ENCODE data around the gene ACKR4.

Gene ACKR4

GRCh38 chr3:132642539-132642847, 45.4 kb downstream of the ACKR4 start:
- no peak for DNase-seq

- no peak for DNase-seq
These were observed 46.3 kb downstream of the ACKR4 start for GRCh38 chr3:132643366-132643765.

- no peak for DNase-seq
These were observed 48.0 kb downstream of the ACKR4 start for GRCh38 chr3:132645058-132645457.

GRCh38 chr3:132650153-132650552, 53.1 kb downstream of the ACKR4 start:
- DNase-seq, result no peak

Data from CD4-positive, alpha-beta T cell treated with Interleukin-6 for 4 hours (primary cell).